GM12874 (cell line): ENCODE results near the gene SLC23A2.

Experiments
- CTCF ChIP-seq: IDR thresholded peaks from 2 replicates; pipeline ENCODE4 v1.5.1; 2011; ENCODE audit warnings: low read depth, mild to moderate bottlenecking, control low read depth, low read length, moderate library complexity; ENCODE audit not compliant: insufficient read depth

Gene SLC23A2

GRCh38 chr20:4829514-4830215, 171.6 kb downstream of the SLC23A2 start:
- no peak for TF ChIP-seq CTCF

- no peak for TF ChIP-seq CTCF
Measured at GRCh38 chr20:4828830-4829513, 172.3 kb downstream of the SLC23A2 start.

GRCh38 chr20:4821590-4821989, 179.7 kb downstream of the SLC23A2 start:
- TF ChIP-seq CTCF, result no peak

GRCh38 chr20:4820806-4821518, 180.3 kb downstream of the SLC23A2 start:
- TF ChIP-seq CTCF, result no peak

- TF ChIP-seq CTCF, result no peak
Measured at GRCh38 chr20:4819901-4820300, 181.4 kb downstream of the SLC23A2 start.

- TF ChIP-seq CTCF, result no peak
Measured at GRCh38 chr20:4817230-4817671, 184.1 kb downstream of the SLC23A2 start.

GRCh38 chr20:4815628-4816027, 185.7 kb downstream of the SLC23A2 start:
- TF ChIP-seq CTCF, result no peak
